HT1080 (cell line): Measurements from ENCODE around the gene IGSF21. TPM values are rescaled to one million over a fixed set of nuclear protein-coding genes. Genes with fewer than 3 reads are reported as not detected.

Experiments used
- DNase-seq: peaks from one replicate; pipeline ENCODE4 v3.0.0-alpha.2; 2015; ENCODE audit warnings: low read depth
- total RNA-seq: library from RNA; depleted of rRNA; stranded (reverse); fragments of >200 nt; shearing (Covaris generic); gene quantifications from 2 replicates; pipeline ENCODE4 v1.2.3, GENCODE V29; 2014

Gene IGSF21
- total RNA-seq, 1 experiment from 2014 or later = not detected

DNA sequence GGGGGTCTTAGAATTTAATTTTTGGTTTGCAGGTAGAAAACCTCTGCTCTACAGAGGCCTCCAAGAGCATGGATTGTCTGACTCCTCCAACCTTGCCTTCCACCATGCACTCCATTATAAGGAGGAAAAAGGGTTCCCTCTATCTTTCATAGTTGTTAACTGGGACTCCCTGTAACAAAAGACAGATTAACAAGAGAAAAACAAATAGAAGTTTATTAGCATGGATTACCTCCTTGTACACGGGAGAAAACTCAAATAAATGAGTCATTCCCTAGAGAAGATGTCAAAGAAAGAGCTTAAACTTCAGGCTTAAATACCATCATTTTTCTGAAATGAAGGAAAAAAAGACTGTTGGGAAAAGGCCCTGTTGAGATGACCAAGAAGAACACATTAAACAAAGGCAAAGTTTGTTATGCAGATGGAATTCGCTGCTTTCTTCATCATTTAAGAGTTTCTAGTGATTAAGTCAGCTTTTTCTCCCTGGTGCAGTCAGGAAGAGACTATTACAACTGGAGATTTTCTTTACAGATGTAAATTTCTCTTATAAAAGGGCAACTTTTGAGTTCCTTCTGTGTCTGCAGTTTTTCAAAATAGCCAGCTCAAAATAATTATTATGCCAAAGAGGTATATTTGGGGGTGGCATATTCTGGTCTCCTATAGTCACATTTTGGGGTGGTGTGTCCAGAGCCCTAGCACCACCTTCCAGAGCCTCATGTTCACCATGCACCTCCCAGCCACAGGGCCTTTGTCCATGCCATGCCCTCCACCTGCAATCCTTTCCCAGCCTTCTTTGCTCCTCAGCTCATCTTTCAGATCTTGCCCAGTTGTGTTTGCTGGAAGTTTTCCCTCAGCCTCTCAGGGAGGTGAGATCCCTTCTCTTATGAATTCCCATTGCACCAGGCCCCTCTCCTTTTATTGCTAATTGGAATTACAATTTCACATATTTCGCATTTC, 310.0 kb downstream of the IGSF21 start:
- DNase-seq = no peak

DNA sequence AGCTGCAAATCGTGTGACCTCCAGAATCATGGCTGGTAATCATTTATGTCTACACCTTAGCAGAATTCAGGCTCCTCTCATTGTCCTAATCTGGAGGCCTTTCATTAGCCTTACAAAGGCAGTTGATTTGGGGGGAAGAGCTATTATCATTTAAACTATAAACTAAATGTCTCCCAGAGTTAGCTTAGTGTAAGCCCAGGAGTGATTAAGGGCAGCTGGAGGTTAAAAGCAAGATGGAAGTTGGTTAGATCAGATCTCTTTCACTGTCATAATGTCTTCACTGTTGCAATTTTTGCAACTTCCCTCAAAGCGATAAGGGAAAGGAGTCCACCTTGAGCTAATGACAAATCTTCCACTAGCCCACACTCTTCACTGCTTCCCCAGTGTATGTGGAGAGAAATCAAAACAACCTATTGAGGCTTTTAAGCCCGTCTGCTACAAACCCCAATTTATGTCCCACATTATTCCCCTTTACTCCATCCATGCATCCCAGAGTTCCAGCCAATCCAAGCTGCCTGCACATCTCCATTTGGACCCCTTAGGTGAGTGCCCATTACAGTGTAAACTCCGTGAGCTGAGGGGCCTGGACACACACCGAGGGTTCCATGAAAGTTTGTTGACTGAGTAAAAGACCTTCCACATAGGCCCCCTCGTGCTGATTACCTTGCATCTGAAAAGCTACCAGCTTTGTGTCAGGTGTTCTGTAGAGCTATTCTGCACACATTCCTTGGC, 311.7 kb downstream of the IGSF21 start:
- DNase-seq = no peak

DNA sequence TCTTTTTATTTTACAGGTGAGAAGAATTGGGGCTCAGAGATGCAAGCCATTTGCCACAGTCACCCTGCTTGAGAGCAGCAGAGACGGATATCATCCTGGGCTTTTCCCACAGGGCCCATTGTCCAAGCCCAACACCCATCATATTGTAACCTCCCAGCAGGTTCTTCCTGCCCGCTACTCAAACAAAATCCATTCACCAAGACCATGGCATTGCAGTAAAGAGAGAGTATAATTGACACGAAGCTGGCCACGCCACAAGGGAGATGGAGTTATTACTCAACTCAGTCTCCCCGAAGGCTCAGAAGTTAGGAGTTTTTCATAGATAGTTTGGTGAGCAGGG, 312.2 kb downstream of the IGSF21 start:
- DNase-seq = no peak

DNA sequence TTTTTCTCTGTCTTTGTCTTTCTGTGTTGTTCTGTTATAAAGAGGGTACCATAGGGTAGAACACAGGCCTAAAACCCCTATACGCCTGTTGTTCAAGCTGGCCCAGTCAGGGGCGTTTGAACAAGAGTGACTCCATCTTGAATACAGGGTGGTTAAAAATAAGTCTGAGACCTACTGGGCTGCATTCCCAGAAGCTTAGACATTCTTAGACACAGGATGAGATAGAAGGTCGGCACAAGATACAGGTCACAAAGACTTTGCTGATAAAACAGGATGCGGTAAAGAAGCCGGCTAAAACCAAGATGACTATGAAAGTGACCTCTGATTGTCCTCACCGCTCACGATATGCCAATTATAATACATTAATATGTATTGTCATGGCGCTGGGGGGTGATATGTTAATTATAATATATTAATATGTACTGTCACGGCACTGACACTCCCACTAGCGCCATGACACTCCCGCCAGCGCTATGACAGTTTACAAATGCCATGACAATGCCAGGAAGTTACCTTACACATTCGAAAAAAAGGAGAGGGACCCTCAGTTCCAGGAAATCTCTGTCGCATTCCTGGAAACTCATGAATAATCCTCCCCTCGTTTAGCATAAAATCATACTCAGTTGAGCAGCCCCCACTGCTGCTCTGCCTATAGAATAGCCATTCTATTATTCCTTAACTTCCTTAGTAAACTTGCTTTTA, 314.6 kb downstream of the IGSF21 start:
- DNase-seq = peak; percentile 3

DNA sequence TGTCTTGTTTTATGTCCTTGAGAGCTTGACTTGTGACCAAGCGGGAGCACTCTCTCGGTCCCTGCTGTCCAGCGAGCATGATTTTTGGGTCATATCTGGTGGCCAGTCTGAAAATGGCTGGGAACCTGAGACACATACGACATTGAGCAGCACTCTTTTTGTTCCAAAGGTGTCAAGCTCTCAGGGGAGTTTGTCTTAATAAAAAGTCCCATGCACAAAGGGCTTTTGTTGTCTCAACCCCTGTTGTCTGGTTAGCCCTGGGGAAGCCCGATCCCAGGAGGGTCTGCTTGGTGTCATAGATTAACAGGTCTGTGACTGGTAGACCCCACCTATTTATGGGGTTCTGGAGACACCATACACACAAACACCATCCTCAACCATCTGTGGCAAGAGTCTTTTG, 315.4 kb downstream of the IGSF21 start:
- DNase-seq = no peak

DNA sequence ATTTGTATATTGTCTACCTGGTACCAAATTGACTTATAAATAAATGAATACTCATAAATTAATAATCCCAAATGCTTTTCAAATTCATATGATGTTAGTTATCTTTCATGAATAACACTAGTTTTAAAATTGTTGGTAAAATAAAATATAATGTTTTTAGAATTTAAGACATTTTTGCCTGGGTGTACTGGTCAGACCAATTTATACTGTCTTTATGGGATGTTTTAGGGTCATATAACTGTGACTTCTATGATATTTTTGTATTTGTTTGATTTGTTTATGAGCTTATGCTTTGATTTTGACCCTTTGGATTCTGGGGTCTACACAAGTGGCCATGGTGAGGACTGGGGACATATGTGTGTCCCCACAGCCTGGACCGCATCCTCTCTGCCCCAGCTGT, 319.0 kb downstream of the IGSF21 start:
- DNase-seq = no peak
